K562 (cell line): Measurements from ENCODE around the gene NPAS2. TPM values are rescaled to one million over a fixed set of nuclear protein-coding genes. Genes with fewer than 3 reads are reported as not detected.

Experiments
- ATAC-seq: fragments of 200-7000 bp; cut with Tn5 transposase; 3 replicates; pipeline ENCODE4 v1.9.1; 2020; ENCODE audit warnings: moderate library complexity
- BruUV-seq: library from RNA; stranded (reverse); fragments of 400-500 nt; replicated peaks from 2 replicates; lab custom pipeline; 2021; lab: Mats Ljungman, UMichigan
- CTCF ChIA-PET: fragments of 300-600 bp; formaldehyde crosslinking; extraction: SDS; loops from one replicate; lab custom pipeline; 2021; ENCODE audit warnings: low intra/inter-chr PET ratio; lab: Yijun Ruan, JAX
- POLR2A ChIA-PET: fragments of 300-600, 350-650 bp; sonication (Branson Sonifier 250); formaldehyde crosslinking; extraction: SDS; loops from one replicate; lab custom pipeline; 2021; ENCODE audit warnings: antibody characterized with exemption, inconsistent platforms; lab: Yijun Ruan, JAX
- DNase-seq, 4 experiments: peaks; one replicate each; pipeline versions ENCODE4 v3.0.0 to v3.0.0-alpha.2; 2011 to 2018; ENCODE audit warnings: low spot score in 3 of 4, mixed read lengths in 3 of 4; ENCODE audit errors: extremely low read depth in 1 of 4
- FAIRE-seq: peaks from 2 replicates; lab custom pipeline; 2011; peaks lifted over from hg19 to GRCh38; lab: Jason Lieb, UNC
- H2AFZ ChIP-seq: 2 replicates; pipeline ENCODE4 v1.6.0; 2011; ENCODE audit warnings: low read depth, low read length, control low read depth, inconsistent platforms
- H3K27ac ChIP-seq: fragments of 200-600 bp; 3 replicates; pipeline ENCODE4 v1.8.0; 2011; ENCODE audit warnings: low read depth, mild to moderate bottlenecking, control low read depth, inconsistent platforms, low read length, moderate library complexity, mixed read lengths; ENCODE audit errors: extremely low read depth
- H3K27me3 ChIP-seq, 2 experiments: fragments of 300-600 bp in 1 of 2; 2 replicates in 1 of 2; 3 replicates in 1 of 2; pipeline versions ENCODE4 v1.6.0 to v1.8.0; 2011; ENCODE audit warnings: inconsistent platforms in 2 of 2, low read length in 2 of 2, mild to moderate bottlenecking in 1 of 2, mixed read lengths in 1 of 2, moderate library complexity in 1 of 2; ENCODE audit not compliant: control insufficient read depth in 2 of 2, insufficient read depth in 2 of 2
- H3K36me3 ChIP-seq: fragments of 300-600 bp; 3 replicates; pipeline ENCODE4 v1.8.0; 2011; ENCODE audit warnings: mild to moderate bottlenecking, low read length, inconsistent platforms; ENCODE audit not compliant: control insufficient read depth, insufficient read depth
- H3K4me1 ChIP-seq, 2 experiments: fragments of 200-600 bp in 1 of 2; replicated peaks in 1 of 2; 2 replicates in 1 of 2; 3 replicates in 1 of 2; pipeline versions ENCODE4 v1.5.1 to v1.8.0; 2011; ENCODE audit warnings: inconsistent platforms in 2 of 2, low read length in 2 of 2, mild to moderate bottlenecking in 1 of 2, mixed read lengths in 1 of 2, moderate library complexity in 1 of 2; ENCODE audit not compliant: control insufficient read depth in 2 of 2, insufficient read depth in 2 of 2
- H3K4me2 ChIP-seq: 2 replicates; pipeline ENCODE4 v1.6.1; 2011; ENCODE audit warnings: low read length, control low read depth, inconsistent platforms, mixed read lengths; ENCODE audit not compliant: insufficient read depth
- H3K4me3 ChIP-seq: fragments of 200-600 bp; sonication (generic), shearing (Covaris generic); 2 replicates; pipeline ENCODE4 v1.5.1; 2016; ENCODE audit warnings: control low read depth, inconsistent platforms
- H3K79me2 ChIP-seq: fragments of 200-600 bp; 3 replicates; pipeline ENCODE4 v1.8.0; 2011; ENCODE audit warnings: low read length, inconsistent platforms; ENCODE audit not compliant: control insufficient read depth, insufficient read depth
- H3K9ac ChIP-seq, 2 experiments: 2 replicates each; pipeline versions ENCODE4 v1.6.0 to v1.6.1; 2011; ENCODE audit warnings: low read depth in 2 of 2, low read length in 2 of 2, control low read depth in 1 of 2, inconsistent platforms in 1 of 2, mild to moderate bottlenecking in 1 of 2, mixed read lengths in 1 of 2; ENCODE audit not compliant: insufficient read depth in 1 of 2
- H3K9me1 ChIP-seq: one replicate; pipeline ENCODE4 v1.6.0; 2011; ENCODE audit warnings: inconsistent platforms, mild to moderate bottlenecking, low read length, moderate library complexity; ENCODE audit not compliant: control insufficient read depth, insufficient read depth
- H3K9me3 ChIP-seq: replicated peaks from 2 replicates; pipeline ENCODE4 v1.5.1; 2011; ENCODE audit warnings: low read depth, low read length, inconsistent platforms; ENCODE audit not compliant: control insufficient read depth, insufficient read depth
- H4K20me1 ChIP-seq: replicated peaks from 2 replicates; pipeline ENCODE4 v1.6.1; 2011; ENCODE audit warnings: low read length, inconsistent platforms, mixed read lengths; ENCODE audit not compliant: control insufficient read depth, insufficient read depth
- BRF2 ChIP-seq: IDR thresholded peaks from 3 replicates; pipeline ENCODE4 v1.6.1; 2011; ENCODE audit warnings: borderline replicate concordance, mild to moderate bottlenecking; ENCODE audit not compliant: insufficient read length, insufficient read depth
- E2F4 ChIP-seq: sonication (generic); formaldehyde crosslinking; IDR thresholded peaks from 2 replicates; pipeline ENCODE4 v1.8.0; 2022; ENCODE audit warnings: mild to moderate bottlenecking, low read depth, missing genetic modification reagents
- FOXA1 ChIP-seq: fragments of 450-650 bp; IDR thresholded peaks from 2 replicates; pipeline ENCODE4 v1.6.1; 2016; ENCODE audit warnings: mild to moderate bottlenecking, borderline replicate concordance
- FUS ChIP-seq: fragments of 200-400 bp; formaldehyde crosslinking; optimal IDR thresholded peaks from 2 replicates; pipeline ENCODE3; 2017; ENCODE audit warnings: low read depth, low read length
- HMG20B ChIP-seq: fragments of 250-450 bp; sonication (Bioruptor Pico); IDR thresholded peaks from 2 replicates; pipeline ENCODE4 v1.5.0; 2021; ENCODE audit warnings: mild to moderate bottlenecking
- HNRNPLL ChIP-seq: fragments of 200-400 bp; formaldehyde crosslinking; IDR thresholded peaks from 2 replicates; pipeline ENCODE4 v1.6.1; 2017; ENCODE audit warnings: low read length, low read depth, mild to moderate bottlenecking; ENCODE audit not compliant: poor library complexity, severe bottlenecking
- POLR3G ChIP-seq: IDR thresholded peaks from 2 replicates; pipeline ENCODE4 v1.6.1; 2011; ENCODE audit not compliant: insufficient read length, insufficient replicate concordance; ENCODE audit errors: extremely low read depth
- PTRF ChIP-seq: fragments of 450-650 bp; IDR thresholded peaks from 2 replicates; pipeline ENCODE4 v1.6.1; 2016; ENCODE audit warnings: mild to moderate bottlenecking, missing genetic modification characterization, missing compliant biosample characterization
- U2AF2 ChIP-seq: fragments of 200-400 bp; formaldehyde crosslinking; optimal IDR thresholded peaks from 2 replicates; pipeline ENCODE3; 2017; ENCODE audit warnings: low read depth, mild to moderate bottlenecking, low read length
- ZBED1 ChIP-seq: IDR thresholded peaks from 2 replicates; pipeline ENCODE4 v1.6.1; 2014
- ZFP36 ChIP-seq: fragments of 150-350 bp; IDR thresholded peaks from 2 replicates; pipeline ENCODE4 v1.6.1; 2018; ENCODE audit warnings: low read length, low read depth; ENCODE audit not compliant: partially characterized antibody
- ZNF408 ChIP-seq: fragments of 250-450 bp; sonication (Bioruptor Pico); IDR thresholded peaks from 2 replicates; pipeline ENCODE4 v1.4.0; 2020; ENCODE audit warnings: low read depth, mild to moderate bottlenecking, moderate library complexity
- WGBS: fragments of 100-300 bp; shearing (Covaris generic); methylation state at CpG from one replicate; pipeline ENCODE4 v1.1.6; 2016; ENCODE audit warnings: low coverage, mixed read lengths; ENCODE audit not compliant: insufficient coverage; ENCODE audit errors: missing lambda C conversion rate; 5-methylcytosine and 5-hydroxymethylcytosine counted together
- in situ Hi-C: fragments of 300-500 bp; cut with MboI; formaldehyde crosslinking; loops from 4 replicates; pipeline ENCODE4 v1.15.0; 2018; ENCODE audit warnings: inconsistent platforms, mixed read lengths
- intact Hi-C: fragments of 100-400 bp; cut with micrococcal nuclease; formaldehyde crosslinking; loops from 2 replicates; pipeline ENCODE4 v1.14.2; 2022
- polyA plus RNA-seq, 8 experiments: library from polyadenylated mRNA; depleted of rRNA in 4 of 8; stranded (reverse) in 5 of 8; unstranded in 3 of 8; fragments of >200 nt; fragmentation: Nextera tagmentation in 2 of 8; fragmentation: Illumina TruSeq in 1 of 8; extraction: Ambion mirVana in 2 of 8; extraction: Trizol in 1 of 8; gene quantifications; 2 replicates each; pipeline versions ENCODE4 v1.2.1 to v1.2.3, GENCODE V29; 2011 to 2014; ENCODE audit warnings: inconsistent platforms in 1 of 8, missing spikeins in 1 of 8
- total RNA-seq, 7 experiments: library from RNA; depleted of rRNA in 6 of 7; stranded (reverse); fragments of >200 nt in 6 of 7; fragmentation: Illumina TruSeq in 2 of 7; extraction: Trizol in 2 of 7; gene quantifications; 2 replicates each; pipeline versions ENCODE4 v1.2.1 to v1.2.3, GENCODE V29; 2011 to 2021; ENCODE audit warnings: low replicate concordance in 1 of 7
- TF ChIP-seq, protein P1 (sequence below): fragments of 200-400 bp; formaldehyde crosslinking; IDR thresholded peaks from 2 replicates; pipeline ENCODE4 v1.6.1; 2017; ENCODE audit warnings: mild to moderate bottlenecking, low read depth, low read length, moderate library complexity
- TF ChIP-seq, protein P2 (sequence below), 2 experiments: fragments of 450-650 bp; IDR thresholded peaks; 2 replicates each; pipeline ENCODE4 v1.6.1; 2018; ENCODE audit warnings: mild to moderate bottlenecking in 2 of 2, low read depth in 1 of 2; ENCODE audit not compliant: partially characterized antibody in 2 of 2

The NPAS2 gene
- total and polyA plus RNA-seq, 9 of the 15 experiments (the other 6 are each of a cell fraction or from before 2014, with no cell fraction given) = 0.06 to 0.29 (median 0.07) TPM; not detected in 5

- no peak overlapping the region for H3K27ac ChIP-seq
- no peaks in the 10 kb centered on the region for H3K9me3 ChIP-seq
- no peak overlapping the region for H2AFZ ChIP-seq
- in situ Hi-C loops (no loop called here), intact Hi-C loops (no loop called here)
- CTCF ChIA-PET = no interaction called here
- FAIRE-seq = no peak
- peaks cover 4% of the 10 kb centered on the region; the same call in 1 of the 2 replicates for H4K20me1 ChIP-seq
- 4% methylated on average over 6 of the region's 6 CpGs for WGBS
- H3K4me2 ChIP-seq = no peak overlapping the region
- BruUV-seq = no TSS peak
- DNase-seq = no peak
- no peak overlapping the region for H3K9ac ChIP-seq
- no peaks in the 10 kb centered on the region for H3K36me3 ChIP-seq
- peaks cover 5% of the 10 kb centered on the region for H3K9me1 ChIP-seq
- POLR2A ChIA-PET = interaction anchor here (1.2 kb wide), 1 partner anchor 12 kb away, joined by 3 read pairs; no protein-coding TSS in a partner anchor
- no peaks in the 10 kb centered on the region for H3K4me1 ChIP-seq
- TF ChIP-seq ZBED1 (no peak), BRF2 (no peak), FUS (no peak), U2AF2 (no peak), HMG20B (CRISPR knock-in tag) (no peak), FOXA1 (no peak), E2F4 (CRISPR knock-in tag) (no peak), ZFP36 (no peak), POLR3G (no peak), PTRF (tag) (no peak), HNRNPLL (no peak), ZNF408 (CRISPR knock-in tag) (no peak)
- TF ChIP-seq, protein P1, sequence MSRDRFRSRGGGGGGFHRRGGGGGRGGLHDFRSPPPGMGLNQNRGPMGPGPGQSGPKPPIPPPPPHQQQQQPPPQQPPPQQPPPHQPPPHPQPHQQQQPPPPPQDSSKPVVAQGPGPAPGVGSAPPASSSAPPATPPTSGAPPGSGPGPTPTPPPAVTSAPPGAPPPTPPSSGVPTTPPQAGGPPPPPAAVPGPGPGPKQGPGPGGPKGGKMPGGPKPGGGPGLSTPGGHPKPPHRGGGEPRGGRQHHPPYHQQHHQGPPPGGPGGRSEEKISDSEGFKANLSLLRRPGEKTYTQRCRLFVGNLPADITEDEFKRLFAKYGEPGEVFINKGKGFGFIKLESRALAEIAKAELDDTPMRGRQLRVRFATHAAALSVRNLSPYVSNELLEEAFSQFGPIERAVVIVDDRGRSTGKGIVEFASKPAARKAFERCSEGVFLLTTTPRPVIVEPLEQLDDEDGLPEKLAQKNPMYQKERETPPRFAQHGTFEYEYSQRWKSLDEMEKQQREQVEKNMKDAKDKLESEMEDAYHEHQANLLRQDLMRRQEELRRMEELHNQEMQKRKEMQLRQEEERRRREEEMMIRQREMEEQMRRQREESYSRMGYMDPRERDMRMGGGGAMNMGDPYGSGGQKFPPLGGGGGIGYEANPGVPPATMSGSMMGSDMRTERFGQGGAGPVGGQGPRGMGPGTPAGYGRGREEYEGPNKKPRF = no peak
- TF ChIP-seq, protein P2, sequence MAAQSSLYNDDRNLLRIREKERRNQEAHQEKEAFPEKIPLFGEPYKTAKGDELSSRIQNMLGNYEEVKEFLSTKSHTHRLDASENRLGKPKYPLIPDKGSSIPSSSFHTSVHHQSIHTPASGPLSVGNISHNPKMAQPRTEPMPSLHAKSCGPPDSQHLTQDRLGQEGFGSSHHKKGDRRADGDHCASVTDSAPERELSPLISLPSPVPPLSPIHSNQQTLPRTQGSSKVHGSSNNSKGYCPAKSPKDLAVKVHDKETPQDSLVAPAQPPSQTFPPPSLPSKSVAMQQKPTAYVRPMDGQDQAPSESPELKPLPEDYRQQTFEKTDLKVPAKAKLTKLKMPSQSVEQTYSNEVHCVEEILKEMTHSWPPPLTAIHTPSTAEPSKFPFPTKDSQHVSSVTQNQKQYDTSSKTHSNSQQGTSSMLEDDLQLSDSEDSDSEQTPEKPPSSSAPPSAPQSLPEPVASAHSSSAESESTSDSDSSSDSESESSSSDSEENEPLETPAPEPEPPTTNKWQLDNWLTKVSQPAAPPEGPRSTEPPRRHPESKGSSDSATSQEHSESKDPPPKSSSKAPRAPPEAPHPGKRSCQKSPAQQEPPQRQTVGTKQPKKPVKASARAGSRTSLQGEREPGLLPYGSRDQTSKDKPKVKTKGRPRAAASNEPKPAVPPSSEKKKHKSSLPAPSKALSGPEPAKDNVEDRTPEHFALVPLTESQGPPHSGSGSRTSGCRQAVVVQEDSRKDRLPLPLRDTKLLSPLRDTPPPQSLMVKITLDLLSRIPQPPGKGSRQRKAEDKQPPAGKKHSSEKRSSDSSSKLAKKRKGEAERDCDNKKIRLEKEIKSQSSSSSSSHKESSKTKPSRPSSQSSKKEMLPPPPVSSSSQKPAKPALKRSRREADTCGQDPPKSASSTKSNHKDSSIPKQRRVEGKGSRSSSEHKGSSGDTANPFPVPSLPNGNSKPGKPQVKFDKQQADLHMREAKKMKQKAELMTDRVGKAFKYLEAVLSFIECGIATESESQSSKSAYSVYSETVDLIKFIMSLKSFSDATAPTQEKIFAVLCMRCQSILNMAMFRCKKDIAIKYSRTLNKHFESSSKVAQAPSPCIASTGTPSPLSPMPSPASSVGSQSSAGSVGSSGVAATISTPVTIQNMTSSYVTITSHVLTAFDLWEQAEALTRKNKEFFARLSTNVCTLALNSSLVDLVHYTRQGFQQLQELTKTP (IDR thresholded peaks at IDR 0.05; ENCODE audit: low read depth in 1 of 2, partially characterized antibody in 2 of 2) = no peak
- ATAC-seq = no peak
- H3K79me2 ChIP-seq = no peaks in the 10 kb centered on the region
- peaks cover 59 to 89% of the 10 kb centered on the region in 2 experiments for H3K27me3 ChIP-seq
- H3K4me3 ChIP-seq = no peak overlapping the region
These were observed 156.1 kb downstream of the NPAS2 start for GRCh38 chr2:100976061-100976460.
